Right lobe of liver (tissue), 6 donors: ENCODE results near the gene PGLYRP3. TPM values are rescaled to one million over a fixed set of nuclear protein-coding genes. Genes with fewer than 3 reads are reported as not detected.

ENCODE experiments used
- ATAC-seq, 4 donors: fragments of 200-7000 bp; cut with Tn5 transposase; one replicate each; pipeline ENCODE4 v1.9.1; 2020; ENCODE audit warnings: mild to moderate bottlenecking in 4 of 4, moderate library complexity in 4 of 4
- DNase-seq, 3 donors: peaks; one replicate each; pipeline ENCODE4 v3.0.0-alpha.2; 2020
- H3K27ac ChIP-seq, 3 donors: fragments of 200-600 bp; one replicate each; pipeline ENCODE4 v1.8.0; 2022
- H3K27me3 ChIP-seq, 2 donors: fragments of 200-600 bp; one replicate each; pipeline ENCODE4 v1.8.0; 2022
- H3K36me3 ChIP-seq, 4 donors: fragments of 200-600 bp; sonication (generic) in 1 of 4; one replicate each; pipeline versions ENCODE4 v1.5.1 to v1.8.0; 2017 to 2022; ENCODE audit warnings: control low read depth in 1 of 4
- H3K4me1 ChIP-seq, 4 donors: fragments of 200-600 bp; sonication (generic) in 1 of 4; one replicate each; pipeline versions ENCODE4 v1.5.1 to v1.8.0; 2017 to 2022; ENCODE audit warnings: control low read depth in 1 of 4
- H3K4me3 ChIP-seq, 3 donors: fragments of 200-600 bp; one replicate each; pipeline ENCODE4 v1.8.0; 2022
- H3K9me3 ChIP-seq, 4 donors: fragments of 200-600 bp; sonication (generic) in 1 of 4; one replicate each; pipeline versions ENCODE4 v1.5.1 to v1.8.0; 2017 to 2022; ENCODE audit warnings: control low read depth in 1 of 4
- CTCF ChIP-seq, 4 donors: fragments of 200-600 bp in 3 of 4; fragments of 450-650 bp in 1 of 4; IDR thresholded peaks; one replicate each; pipeline versions ENCODE4 v1.5.1 to v1.8.0; 2016 to 2022; ENCODE audit warnings: antibody characterized with exemption in 4 of 4, mild to moderate bottlenecking in 2 of 4
- POLR2A ChIP-seq: fragments of 450-650 bp; IDR thresholded peaks from one replicate; pipeline ENCODE4 v1.6.1; 2017; ENCODE audit warnings: antibody characterized with exemption, mild to moderate bottlenecking
- WGBS: methylation state at CpG from one replicate; pipeline ENCODE4 v1.1.6; 2018; ENCODE audit warnings: low coverage, low lambda C conversion rate; ENCODE audit not compliant: insufficient coverage; ENCODE audit errors: missing lambda C conversion rate; 5-methylcytosine and 5-hydroxymethylcytosine counted together
- intact Hi-C, 2 donors: fragments of 100-400 bp; cut with DNase I; formaldehyde crosslinking; loops; one replicate each; pipeline versions ENCODE4 v1.11.2 to v1.14.1; 2022
- total RNA-seq, 6 experiments: library from RNA; depleted of rRNA in 2 of 6; stranded (reverse); fragments of >200 nt in 2 of 6; fragmentation: NEBNext Ultra II Directional in 3 of 6; extraction: Animal tissue kit (Norgen Biotek cat#: 25700) in 3 of 6; gene quantifications; one replicate each; pipeline versions ENCODE4 v1.1.0 to v1.2.4, GENCODE V29; 2016 to 2023
- donor health status: DM: no; HTN: yes; CAD: no.
- donor health status: DM: no; HTN: no; CAD: no.
- donor health status: DM: no; HTN: no; CAD: no.
- donor health status: DM: no; HTN: yes; CAD: no.
- donor health status: DM: no; HTN: yes; CAD: no.

Gene PGLYRP3
- total RNA-seq, 6 experiments from 2014 or later, result not detected

DNA sequence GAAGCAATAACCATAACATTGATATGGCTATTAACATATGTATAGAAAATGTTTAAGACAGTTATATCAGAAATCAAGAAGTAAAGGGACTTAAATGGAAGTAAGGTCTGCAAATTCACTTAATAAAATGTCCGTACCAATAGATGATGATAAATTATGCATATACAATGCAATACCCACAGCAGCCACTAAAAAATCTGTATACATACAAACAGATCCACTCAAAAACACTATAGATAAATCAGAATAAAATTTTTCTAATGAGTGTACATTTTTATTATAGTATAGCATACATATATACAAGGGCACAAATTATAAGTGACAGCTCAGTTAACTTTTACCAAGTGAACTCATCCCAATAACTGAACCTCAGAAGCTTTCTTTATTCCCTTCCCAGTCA lies 47.3 kb downstream of the PGLYRP3 start:
- no peak for DNase-seq
- no peaks in the 10 kb centered on the region for H3K36me3 ChIP-seq
- H3K4me3 ChIP-seq, result no peak overlapping the region
- no peak overlapping the region for H3K27ac ChIP-seq
- no peaks in the 10 kb centered on the region for H3K9me3 ChIP-seq
- TF ChIP-seq CTCF (IDR thresholded peaks at IDR 0.05), result no peak
- WGBS, result 82% methylated on average over 1 of the region's 1 CpG
- ATAC-seq, result no peak
- intact Hi-C loops, result no loop called here
- H3K27me3 ChIP-seq, result peaks cover 0 to 18% of the 10 kb centered on the region in 2 donors
- H3K4me1 ChIP-seq, result peaks cover 0 to 4% (median 0%) of the 10 kb centered on the region in 4 donors

GRCh38 chr1:153262462-153263157 lies 50.1 kb downstream of the PGLYRP3 start:
- no peak overlapping the region for H3K27ac ChIP-seq
- no peak for ATAC-seq
- intact Hi-C loops, result no loop called here
- no peaks in the 10 kb centered on the region for H3K36me3 ChIP-seq
- peaks cover 0 to 18% of the 10 kb centered on the region in 2 donors for H3K27me3 ChIP-seq
- 34% methylated on average over 10 of the region's 10 CpGs for WGBS
- peaks cover 0 to 4% (median 0%) of the 10 kb centered on the region in 4 donors for H3K4me1 ChIP-seq
- no peak for DNase-seq
- H3K4me3 ChIP-seq, result no peak overlapping the region
- no peaks in the 10 kb centered on the region for H3K9me3 ChIP-seq
- TF ChIP-seq POLR2A, result no peak
- no peak for TF ChIP-seq CTCF (IDR thresholded peaks at IDR 0.05)

DNA sequence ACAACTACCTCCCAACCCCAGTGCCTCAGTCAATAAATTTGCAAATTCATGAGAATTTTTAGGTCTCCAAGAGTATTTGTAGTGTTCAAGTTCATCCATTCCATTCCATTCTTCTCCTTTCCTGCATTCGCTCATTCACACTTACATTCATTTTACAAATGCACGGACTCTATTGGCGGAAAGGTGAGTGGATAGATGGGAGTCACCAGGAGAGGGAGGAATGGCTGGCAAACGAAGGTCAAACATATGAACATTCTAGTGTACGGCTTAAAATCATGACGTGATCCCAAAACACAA lies 50.7 kb downstream of the PGLYRP3 start:
- intact Hi-C loops, result no loop called here
- no peak for TF ChIP-seq POLR2A
- no peak for TF ChIP-seq CTCF (IDR thresholded peaks at IDR 0.05)
- H3K27me3 ChIP-seq, result peaks cover 0 to 18% of the 10 kb centered on the region in 2 donors
- H3K4me3 ChIP-seq, result no peak overlapping the region
- no peak for DNase-seq
- H3K27ac ChIP-seq, result no peak overlapping the region
- no peaks in the 10 kb centered on the region for H3K9me3 ChIP-seq
- WGBS, result 49% methylated on average over 6 of the region's 6 CpGs
- H3K4me1 ChIP-seq, result peaks cover 0 to 4% (median 0%) of the 10 kb centered on the region in 4 donors
- no peak for ATAC-seq
- no peaks in the 10 kb centered on the region for H3K36me3 ChIP-seq

GRCh38 chr1:153261281-153262069 lies 51.3 kb downstream of the PGLYRP3 start:
- WGBS, result 4% methylated on average over 3 of the region's 80 CpGs
- Histone ChIP-seq H3K4me1 (peaks cover 0 to 4% (median 0%) of the 10 kb centered on the region in 4 donors), H3K9me3 (no peaks in the 10 kb centered on the region), H3K27me3 (peaks cover 0 to 18% of the 10 kb centered on the region in 2 donors), H3K36me3 (no peaks in the 10 kb centered on the region), H3K27ac (no peak overlapping the region), H3K4me3 (peak overlapping the region; percentile 16 to 36 (median 25))
- DNase-seq (peak in 1 of 3 donors; percentile 21), ATAC-seq (peak in 3 of 4 donors; percentile 23 to 44 (median 27))
- TF ChIP-seq CTCF (IDR thresholded peaks at IDR 0.05) (no peak), POLR2A (no peak)
- intact Hi-C loops, result no loop called here
